Thoracic aorta (tissue), 2 donors: ENCODE data around the gene SH2D3A. TPM values are rescaled to one million over a fixed set of nuclear protein-coding genes. Genes with fewer than 3 reads are reported as not detected.
A peak's percentile ranks its signal among the peaks of the same experiment; 100 is the strongest.
"Not testable (repeated sequence)": the region's sequence is repeated elsewhere in the genome, so short reads cannot be mapped to it uniquely, and the experiment has no call there.

Experiments used
- ATAC-seq: fragments of 150-250 bp; one replicate; pipeline ENCODE4 v1.8.0; 2017; ENCODE audit warnings: low read depth; ENCODE audit not compliant: insufficient number of reproducible peaks, low FRiP score
- DNase-seq: peaks from one replicate; pipeline ENCODE4 v3.0.0-alpha.2; 2020; ENCODE audit warnings: low spot score
- H3K27ac ChIP-seq, 2 donors: fragments of 200-600 bp; sonication (generic); 1 replicate in 1 of 2; 2 replicates in 1 of 2; pipeline ENCODE4 v1.5.1; 2016; ENCODE audit warnings: mild to moderate bottlenecking in 2 of 2, moderate library complexity in 2 of 2
- H3K27me3 ChIP-seq: fragments of 200-600 bp; sonication (generic); replicated peaks from 2 replicates; pipeline ENCODE4 v1.6.0; 2016; ENCODE audit warnings: mild to moderate bottlenecking; ENCODE audit not compliant: insufficient read depth
- H3K36me3 ChIP-seq: fragments of 200-600 bp; sonication (generic); one replicate; pipeline ENCODE4 v1.5.1; 2016
- H3K4me1 ChIP-seq, 2 donors: fragments of 200-600 bp; sonication (generic); 1 replicate in 1 of 2; 2 replicates in 1 of 2; pipeline versions ENCODE4 v1.5.1 to v1.6.0; 2016; ENCODE audit warnings: low read depth in 2 of 2, mild to moderate bottlenecking in 1 of 2; ENCODE audit not compliant: control insufficient read depth in 1 of 2
- H3K4me3 ChIP-seq: fragments of 200-600 bp; sonication (generic); 2 replicates; pipeline ENCODE4 v1.5.1; 2016; ENCODE audit warnings: mild to moderate bottlenecking
- H3K9me3 ChIP-seq: fragments of 200-600 bp; sonication (generic); 2 replicates; pipeline ENCODE4 v1.5.1; 2016
- total RNA-seq, 2 donors: library from RNA; depleted of rRNA; stranded (reverse); fragments of >200 nt; gene quantifications; one replicate each; pipeline versions ENCODE4 v1.1.0 to v1.2.3, GENCODE V29; 2016
- TF ChIP-seq, protein P1 (sequence below): fragments of 200-600 bp; sonication (generic); IDR thresholded peaks from one replicate; pipeline ENCODE4 v1.5.1; 2019; ENCODE audit warnings: antibody characterized with exemption

Gene SH2D3A
- total RNA-seq, 2 donors from 2014 or later, result 0.68 to 7.1 TPM

DNA sequence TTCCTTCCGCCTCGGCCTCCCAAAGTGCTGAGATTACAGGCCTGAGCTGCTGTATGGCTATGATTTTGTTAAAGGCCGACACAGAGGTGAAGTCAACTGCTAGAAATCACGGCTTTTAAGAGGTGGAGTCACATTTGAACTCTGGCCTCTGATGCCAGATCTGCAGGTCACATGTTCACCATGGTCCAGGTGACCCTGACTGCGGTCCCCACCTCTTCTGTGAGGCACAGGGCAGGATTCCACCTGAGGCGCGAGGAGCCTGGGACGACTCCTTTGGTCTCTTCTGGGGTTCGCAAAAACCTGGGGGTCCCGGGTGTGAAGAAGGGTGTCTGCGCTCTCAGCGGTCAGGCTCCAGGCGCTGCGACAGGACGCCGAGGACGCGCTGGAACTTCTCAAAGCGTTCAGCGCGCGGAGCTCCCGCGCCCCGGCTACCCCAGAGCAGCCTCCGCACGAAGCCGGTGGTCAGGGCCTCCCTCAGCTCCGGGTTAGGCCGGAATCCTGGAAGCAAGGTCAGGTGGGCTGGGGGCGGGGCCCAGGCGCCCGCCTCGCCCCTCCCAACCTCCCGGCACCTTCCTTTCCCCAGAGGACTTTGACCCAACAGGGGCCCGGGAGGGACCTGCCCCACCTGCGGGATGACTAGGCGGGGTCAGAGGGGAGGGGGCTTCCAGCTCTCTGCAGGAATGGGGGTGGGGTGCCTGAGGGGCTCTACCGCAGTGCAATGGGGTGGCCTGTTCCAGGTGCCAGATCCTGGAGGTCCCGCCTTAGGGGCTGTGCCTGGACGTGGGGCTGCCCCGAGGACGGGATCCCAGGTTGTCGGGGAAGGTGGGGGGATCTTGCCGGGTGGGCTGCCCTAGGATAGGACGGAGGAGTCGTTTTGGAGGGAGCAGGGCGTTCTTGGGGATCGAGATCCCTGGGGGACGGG lies 14.7 kb downstream of the SH2D3A start:
- Histone ChIP-seq H3K4me1 (peaks cover 4 to 13% of the 10 kb centered on the region in 2 donors), H3K4me3 (peak overlapping the region; percentile 68), H3K27me3 (no peaks in the 10 kb centered on the region), H3K27ac (peak overlapping the region in 1 of 2 donors; percentile 41), H3K9me3 (no peaks in the 10 kb centered on the region), H3K36me3 (peaks cover 42% of the 10 kb centered on the region)
- ATAC-seq (no peak), DNase-seq (no peak)
- TF ChIP-seq, protein P1, sequence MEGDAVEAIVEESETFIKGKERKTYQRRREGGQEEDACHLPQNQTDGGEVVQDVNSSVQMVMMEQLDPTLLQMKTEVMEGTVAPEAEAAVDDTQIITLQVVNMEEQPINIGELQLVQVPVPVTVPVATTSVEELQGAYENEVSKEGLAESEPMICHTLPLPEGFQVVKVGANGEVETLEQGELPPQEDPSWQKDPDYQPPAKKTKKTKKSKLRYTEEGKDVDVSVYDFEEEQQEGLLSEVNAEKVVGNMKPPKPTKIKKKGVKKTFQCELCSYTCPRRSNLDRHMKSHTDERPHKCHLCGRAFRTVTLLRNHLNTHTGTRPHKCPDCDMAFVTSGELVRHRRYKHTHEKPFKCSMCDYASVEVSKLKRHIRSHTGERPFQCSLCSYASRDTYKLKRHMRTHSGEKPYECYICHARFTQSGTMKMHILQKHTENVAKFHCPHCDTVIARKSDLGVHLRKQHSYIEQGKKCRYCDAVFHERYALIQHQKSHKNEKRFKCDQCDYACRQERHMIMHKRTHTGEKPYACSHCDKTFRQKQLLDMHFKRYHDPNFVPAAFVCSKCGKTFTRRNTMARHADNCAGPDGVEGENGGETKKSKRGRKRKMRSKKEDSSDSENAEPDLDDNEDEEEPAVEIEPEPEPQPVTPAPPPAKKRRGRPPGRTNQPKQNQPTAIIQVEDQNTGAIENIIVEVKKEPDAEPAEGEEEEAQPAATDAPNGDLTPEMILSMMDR, result no peak

- H3K27ac ChIP-seq, result no peak overlapping the region
- no peak for ATAC-seq
- H3K9me3 ChIP-seq, result no peaks in the 10 kb centered on the region
- no peak for DNase-seq
- no peaks in the 10 kb centered on the region for H3K27me3 ChIP-seq
- no peak overlapping the region for H3K4me3 ChIP-seq
- TF ChIP-seq, protein P1, result no peak
- H3K36me3 ChIP-seq, result peaks cover 53% of the 10 kb centered on the region
- H3K4me1 ChIP-seq, result peaks cover 4 to 13% of the 10 kb centered on the region in 2 donors
These were observed 16.0 kb downstream of the SH2D3A start for GRCh38 chr19:6751189-6751588.

DNA sequence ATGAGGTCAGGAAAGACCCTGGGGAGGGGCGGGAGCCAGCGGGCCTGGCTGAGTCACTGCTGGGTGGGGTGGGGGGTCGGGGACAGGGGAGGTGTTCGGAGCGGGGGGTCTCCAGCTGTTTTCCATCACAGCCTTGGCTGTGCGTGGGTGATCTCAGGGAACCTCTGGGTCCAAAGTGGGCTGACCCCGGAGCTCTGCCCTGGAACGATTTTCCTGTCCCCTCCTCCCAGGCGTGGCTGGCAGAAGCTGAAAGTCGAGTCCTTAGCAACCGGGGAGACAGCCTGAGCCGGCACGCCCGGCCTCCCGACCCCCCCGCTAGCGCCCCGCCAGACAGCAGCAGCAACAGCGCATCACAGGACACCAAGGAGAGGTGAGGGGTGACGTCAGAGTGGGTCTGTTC lies 17.2 kb downstream of the SH2D3A start:
- no peaks in the 10 kb centered on the region for H3K9me3 ChIP-seq
- no peak overlapping the region for H3K27ac ChIP-seq
- ATAC-seq, result no peak
- H3K36me3 ChIP-seq, result peaks cover 55% of the 10 kb centered on the region
- H3K4me3 ChIP-seq, result no peak overlapping the region
- H3K4me1 ChIP-seq, result peaks cover 8 to 19% of the 10 kb centered on the region in 2 donors
- TF ChIP-seq, protein P1, result no peak
- no peak for DNase-seq
- H3K27me3 ChIP-seq, result no peaks in the 10 kb centered on the region

DNA sequence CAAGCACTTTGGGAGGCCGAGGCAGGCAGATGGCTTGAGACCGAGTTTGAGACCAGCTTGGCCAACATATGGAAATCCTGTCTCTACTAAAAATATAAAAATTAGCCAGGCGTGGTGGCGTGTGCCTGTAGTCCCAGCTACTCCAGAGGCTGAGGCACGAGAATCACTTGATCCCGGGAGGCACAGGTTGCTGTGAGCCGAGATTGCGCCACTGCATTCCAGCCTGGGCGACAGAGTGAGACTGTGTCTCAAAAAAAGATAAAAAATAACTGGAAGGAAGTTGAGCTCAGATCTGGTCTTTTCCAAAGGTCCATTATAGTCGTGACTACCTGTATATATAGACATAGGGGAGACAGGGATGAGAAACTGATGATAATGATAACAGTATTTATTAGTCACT lies 18.7 kb downstream of the SH2D3A start:
- H3K27me3 ChIP-seq, ATAC-seq, H3K9me3 ChIP-seq, H3K4me3 ChIP-seq, DNase-seq, H3K27ac ChIP-seq: not testable (repeated sequence)
- Histone ChIP-seq H3K4me1 (peaks cover 16 to 31% of the 10 kb centered on the region in 2 donors), H3K36me3 (peaks cover 55% of the 10 kb centered on the region)

GRCh38 chr19:6745965-6746364 lies 21.3 kb downstream of the SH2D3A start:
- Histone ChIP-seq H3K27me3 (no peaks in the 10 kb centered on the region), H3K27ac (no peak overlapping the region), H3K9me3 (no peaks in the 10 kb centered on the region), H3K4me1 (peaks cover 15 to 46% of the 10 kb centered on the region in 2 donors), H3K36me3 (peaks cover 50% of the 10 kb centered on the region), H3K4me3 (no peak overlapping the region)
- TF ChIP-seq, protein P1, result no peak
- DNase-seq (no peak), ATAC-seq (no peak)
